DMS153 treated with DMSO at 0.1 percent for 48 hours (cell line): ENCODE measurements around the gene FCAMR.
"Not testable (repeated sequence)": the region's sequence is repeated elsewhere in the genome, so short reads cannot be mapped to it uniquely, and the experiment has no call there.

Experiments used
- DNase-seq: peaks from one replicate; lab custom pipeline; 2025; ENCODE audit not compliant: unreplicated experiment; lab: John Stamatoyannopoulos, UW

Gene FCAMR

GRCh38 chr1:206933333-206933945, 36.8 kb downstream of the FCAMR start:
- DNase-seq = no peak

- DNase-seq = no peak
Measured at GRCh38 chr1:206932177-206932576, 38.1 kb downstream of the FCAMR start.

- DNase-seq = no peak
Measured at GRCh38 chr1:206931709-206932108, 38.6 kb downstream of the FCAMR start.

DNA sequence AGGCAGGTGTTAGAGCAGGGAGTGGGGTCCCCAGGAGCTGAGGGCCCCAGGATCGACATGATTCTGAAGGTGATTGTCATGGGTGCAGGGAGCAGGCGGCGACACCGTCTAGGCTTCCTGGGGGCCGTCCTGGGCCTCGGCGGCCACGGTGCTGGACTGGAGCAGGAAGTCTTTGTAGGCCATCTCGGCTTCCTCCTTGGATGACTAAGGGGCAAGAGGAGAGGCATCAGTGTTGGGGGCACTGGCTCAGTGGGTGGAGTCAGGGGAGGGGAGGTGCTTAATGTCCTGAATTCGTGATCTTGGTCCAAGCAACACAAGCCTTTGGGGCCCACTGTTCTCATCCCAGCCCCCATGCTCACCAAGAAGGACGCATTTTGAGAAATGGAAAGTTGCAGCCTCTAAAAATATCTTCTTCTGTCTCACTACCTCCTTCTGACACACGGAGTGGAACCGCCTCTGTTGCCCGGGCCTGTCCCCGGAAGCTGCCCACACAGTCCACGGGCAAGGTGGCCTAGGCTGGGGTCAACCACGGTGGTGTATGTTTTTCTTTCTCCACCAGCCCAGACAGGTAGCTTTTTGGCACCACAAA, 40.0 kb downstream of the FCAMR start:
- DNase-seq = no peak

DNA sequence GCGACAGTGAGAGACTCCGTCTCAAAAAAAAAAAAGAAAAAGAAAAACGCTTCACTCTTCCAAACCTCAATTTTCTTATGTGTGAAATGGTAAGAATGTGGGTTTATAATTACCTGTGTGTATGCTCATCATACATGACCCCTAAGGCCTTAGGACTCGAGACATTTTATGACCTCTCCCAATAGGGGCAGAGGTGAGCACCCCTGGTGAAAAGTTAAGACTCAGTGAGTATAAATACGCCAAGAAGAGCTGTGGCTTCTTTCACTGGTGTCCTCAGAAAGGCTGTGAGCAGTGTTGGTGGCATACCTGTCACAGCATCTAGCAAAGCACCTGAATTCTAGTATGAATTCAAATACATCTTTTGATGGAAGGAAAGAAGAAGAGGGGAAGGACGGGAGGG, 40.7 kb downstream of the FCAMR start:
- no peak for DNase-seq

DNA sequence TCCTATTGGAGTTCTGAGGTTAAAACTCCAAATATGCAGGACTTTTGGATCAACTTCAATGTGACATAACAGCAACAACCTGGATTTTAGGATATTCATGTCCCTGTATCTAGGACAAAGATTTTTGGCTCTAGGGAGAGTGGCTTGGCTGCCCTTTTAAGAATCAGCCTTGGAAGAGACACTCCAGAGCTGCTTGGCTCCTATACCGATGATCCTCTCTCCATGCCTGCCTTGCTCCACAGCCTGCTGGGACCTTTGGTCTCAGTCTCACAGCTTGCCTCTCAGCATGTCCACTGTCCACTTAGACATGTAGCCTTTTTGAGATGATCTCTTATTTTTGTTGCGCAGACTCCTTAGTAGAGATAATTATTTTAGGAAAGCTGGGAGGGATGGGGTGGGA, 44.0 kb downstream of the FCAMR start:
- no peak for DNase-seq

- no peak for DNase-seq
Measured at GRCh38 chr1:206925106-206925736, 45.0 kb downstream of the FCAMR start.

DNA sequence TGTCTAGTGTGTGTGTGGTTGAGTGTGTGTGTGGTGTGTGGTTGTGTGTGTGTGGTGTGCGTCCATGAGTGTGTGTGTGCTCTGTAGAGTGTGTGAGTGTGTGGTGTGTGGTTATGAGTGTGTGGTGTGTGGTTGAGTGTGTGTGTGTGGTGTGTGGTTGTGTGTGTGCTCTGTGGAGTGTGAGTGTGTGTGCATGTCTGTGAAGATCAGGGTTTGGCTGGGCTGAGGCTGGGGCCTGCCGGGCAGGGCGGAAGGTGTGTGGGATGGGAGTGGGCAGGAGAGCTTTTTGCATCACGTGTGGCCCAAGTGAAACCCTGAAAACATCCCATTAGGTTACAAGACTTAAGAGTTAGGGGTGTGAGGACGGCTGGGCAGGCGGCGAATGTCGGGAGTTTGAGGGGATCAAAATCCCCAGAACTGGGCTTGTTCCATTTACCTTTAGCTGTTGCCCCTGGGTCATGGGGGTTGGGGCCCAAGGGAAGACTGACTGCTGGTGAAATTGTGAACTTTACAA, 45.6 kb downstream of the FCAMR start:
- DNase-seq = no peak

- DNase-seq = not testable (repeated sequence)
Measured at GRCh38 chr1:206923961-206924557, 46.2 kb downstream of the FCAMR start.

DNA sequence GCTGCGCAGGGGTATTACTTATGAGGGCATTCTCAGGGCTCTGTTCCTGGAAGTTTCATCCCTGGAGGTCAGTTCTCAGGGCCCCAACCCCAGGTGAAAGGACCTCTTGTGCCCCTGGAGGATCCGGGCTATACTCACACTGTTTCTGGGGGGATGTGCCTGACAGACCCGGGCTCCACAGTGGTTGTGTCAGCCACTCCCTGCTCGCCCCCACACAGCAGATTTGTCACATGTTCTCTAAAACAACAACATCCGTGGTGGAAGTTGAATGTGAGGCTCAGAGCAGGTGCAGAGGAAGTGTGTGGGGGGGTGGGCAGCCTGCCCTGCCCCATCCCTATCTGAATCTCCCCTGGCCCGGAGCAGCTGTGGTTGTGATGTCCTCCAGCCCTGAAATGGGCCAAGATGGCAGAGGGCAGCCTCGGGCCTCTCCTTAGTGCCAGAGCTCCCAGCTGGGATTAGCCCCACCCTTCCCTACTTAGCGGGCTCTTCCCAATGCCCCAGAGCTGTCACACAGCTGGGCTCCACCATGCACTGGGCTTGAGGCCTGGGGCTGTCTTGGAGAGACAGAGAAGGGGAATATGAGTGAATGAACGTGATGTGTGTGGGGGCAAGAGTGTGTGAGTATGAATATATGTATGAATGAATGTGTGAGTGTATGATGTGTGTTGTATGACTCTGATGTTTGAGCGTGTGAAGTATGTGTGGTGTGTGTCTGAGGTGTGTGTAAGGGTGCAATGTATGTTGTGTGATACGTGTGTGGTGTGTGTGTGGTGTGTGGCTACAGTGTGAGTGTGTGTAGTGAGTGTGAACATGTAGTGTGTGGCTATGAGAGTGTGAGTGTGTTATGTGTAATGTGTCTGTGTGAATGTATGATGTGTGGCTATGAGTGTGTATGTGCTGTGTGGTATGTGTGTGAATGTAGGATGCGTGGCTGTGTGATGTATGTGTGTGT, 47.0 kb downstream of the FCAMR start:
- no peak for DNase-seq

GRCh38 chr1:206922524-206922923, 47.7 kb downstream of the FCAMR start:
- DNase-seq = no peak

- peak; percentile 50 for DNase-seq
Measured at GRCh38 chr1:206921772-206922265, 48.4 kb downstream of the FCAMR start, which contains the start of gene FCMR. TSS of gene FCMR (minus strand) at chr1:206921941. CDS start at chr1:206921854, 87 bp downstream.

GRCh38 chr1:206918076-206918475, 52.2 kb downstream of the FCAMR start:
- DNase-seq = no peak

GRCh38 chr1:206916000-206916709, 54.1 kb downstream of the FCAMR start:
- no peak for DNase-seq

GRCh38 chr1:206915030-206915735, 55.1 kb downstream of the FCAMR start:
- DNase-seq = no peak

DNA sequence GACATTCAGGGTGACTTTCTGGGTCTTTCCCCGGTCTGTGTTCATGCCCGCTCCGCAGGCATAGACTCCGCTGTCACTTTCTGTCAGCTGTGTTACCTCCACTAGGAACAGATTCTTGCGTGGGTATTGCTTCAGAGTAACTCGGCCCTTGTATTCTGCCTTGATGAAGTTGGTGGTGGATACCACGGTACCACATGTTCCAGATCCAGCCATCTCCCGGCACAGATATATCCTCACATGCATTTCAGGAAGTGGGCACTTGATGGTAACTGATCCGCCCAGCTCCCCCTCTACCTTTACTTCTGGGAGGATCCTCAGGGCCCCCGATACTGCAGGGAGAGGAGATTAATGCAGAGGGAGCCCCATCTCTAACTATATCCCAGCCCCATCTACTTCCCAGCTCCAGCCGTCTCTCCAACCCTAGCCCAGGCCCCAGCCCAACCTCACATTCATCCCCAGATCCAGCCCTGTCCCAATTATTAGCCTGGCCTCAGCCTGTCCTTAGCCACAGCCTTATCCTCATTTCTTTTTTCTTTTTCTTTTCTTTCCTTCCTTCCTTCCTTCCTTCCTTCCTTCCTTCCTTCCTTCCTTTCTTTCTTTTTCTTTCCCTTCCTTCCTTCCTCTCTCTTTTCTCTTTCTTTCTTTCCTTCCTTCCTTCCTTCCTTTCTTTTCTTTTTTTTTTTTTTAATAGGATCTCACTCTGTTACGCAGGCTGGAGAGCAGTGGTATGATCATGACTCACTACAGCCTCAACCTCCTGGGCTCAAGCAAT, 56.3 kb downstream of the FCAMR start:
- no peak for DNase-seq

- peak; percentile 88 for DNase-seq
Measured at GRCh38 chr1:206912445-206913095, 57.7 kb downstream of the FCAMR start.

DNA sequence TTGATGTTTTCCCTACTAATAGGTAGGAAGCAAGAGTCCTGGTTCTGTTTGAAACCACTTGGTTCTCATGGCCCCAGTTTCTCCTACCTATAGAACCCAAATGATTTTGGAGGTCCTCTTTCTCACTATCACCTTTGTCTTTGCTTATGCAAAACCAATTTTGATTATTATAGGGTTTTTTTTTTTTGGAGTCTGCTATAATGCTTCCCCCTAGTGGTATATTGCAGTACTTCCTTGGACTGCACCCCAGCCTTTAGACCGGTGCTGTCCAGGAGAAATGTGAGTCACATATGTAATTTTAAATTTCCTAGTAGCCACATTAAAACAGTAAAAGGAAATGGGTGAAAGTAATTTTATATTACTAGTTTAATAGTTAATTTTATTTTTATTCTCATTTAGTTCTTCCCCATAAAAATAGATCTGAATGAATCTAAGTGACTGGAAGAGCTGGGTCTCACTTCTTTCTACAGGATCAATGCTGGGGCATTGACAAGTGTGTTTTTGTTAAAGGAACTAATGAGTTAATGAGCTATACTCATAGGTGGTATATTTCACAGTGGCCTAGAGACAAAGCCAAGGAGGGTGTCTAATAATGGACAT, 59.1 kb downstream of the FCAMR start:
- DNase-seq = peak; percentile 83
